Measurements from ENCODE around the gene DDX24. TPM values are rescaled to one million over a fixed set of nuclear protein-coding genes. Genes with fewer than 3 reads are reported as not detected.

Gene DDX24
- polyA plus RNA-seq, 4 donors = 154 to 169 (median 159) TPM

DNA sequence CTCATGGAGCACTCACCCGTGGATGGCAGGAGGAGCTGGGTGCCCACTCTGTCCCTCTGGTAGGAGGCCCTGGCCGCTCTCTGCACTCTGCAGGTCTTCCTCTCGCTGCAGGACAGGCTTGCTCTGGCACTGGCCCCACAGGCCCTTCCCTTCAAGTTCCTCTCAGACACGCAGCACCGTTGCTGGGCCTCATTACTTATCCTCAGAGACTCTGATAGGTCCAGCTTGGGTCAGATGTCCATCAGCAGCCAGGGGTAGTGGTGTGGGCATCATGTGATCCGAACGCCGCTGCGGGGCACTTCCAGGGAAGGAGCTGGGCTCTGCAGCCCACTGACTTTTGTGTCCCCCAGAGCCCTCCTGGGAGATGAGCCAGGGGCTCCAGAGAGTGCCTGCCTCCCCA, 43.0 kb downstream of the DDX24 start:
- DNase-seq (ENCODE audit: low read depth in 4 of 4, low spot score in 3 of 4) = no peak

DNA sequence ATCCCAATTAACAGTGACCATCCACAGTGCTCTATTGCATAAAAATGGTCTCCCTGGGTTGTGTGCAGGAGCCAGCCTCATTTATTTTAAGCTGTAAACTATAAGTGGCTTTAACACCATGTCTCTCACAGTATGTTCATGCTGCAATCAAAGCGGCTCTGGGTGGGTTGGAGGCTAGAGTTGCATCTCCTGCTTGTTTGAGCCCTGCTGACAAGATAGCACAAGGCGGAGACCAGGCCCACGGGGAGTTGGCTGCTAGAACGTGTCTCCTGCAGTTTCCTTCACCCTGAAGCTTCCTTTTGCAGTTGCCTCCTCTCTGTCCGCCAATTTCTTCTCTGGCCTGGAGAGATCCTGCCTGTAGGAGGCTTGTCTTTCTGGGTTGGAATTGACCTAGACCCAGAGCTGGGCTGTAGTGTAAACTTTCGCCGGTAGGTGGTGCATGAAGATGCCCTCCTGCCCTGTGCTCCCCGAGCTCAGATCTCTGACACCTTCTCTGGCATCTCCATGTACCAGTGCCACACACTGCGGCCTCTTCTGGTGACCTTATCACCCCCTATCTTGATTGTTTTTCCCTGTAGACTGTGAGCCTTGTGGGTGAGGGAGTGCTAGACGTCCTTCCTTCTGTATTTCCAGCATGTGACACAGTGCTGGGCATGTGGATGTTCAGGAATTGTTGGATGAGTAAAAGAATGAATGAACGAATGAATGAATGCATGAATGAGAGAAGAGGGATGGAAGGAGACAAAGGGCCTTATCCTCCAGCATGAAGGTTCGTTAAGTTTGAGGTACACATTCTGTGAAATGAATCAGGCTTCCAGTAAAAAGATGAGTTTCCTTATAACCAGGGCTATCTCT, 44.5 kb downstream of the DDX24 start:
- DNase-seq (ENCODE audit: low read depth in 4 of 4, low spot score in 3 of 4) = peak in 3 of 4 donors; percentile 22 to 47 (median 38)

DNA sequence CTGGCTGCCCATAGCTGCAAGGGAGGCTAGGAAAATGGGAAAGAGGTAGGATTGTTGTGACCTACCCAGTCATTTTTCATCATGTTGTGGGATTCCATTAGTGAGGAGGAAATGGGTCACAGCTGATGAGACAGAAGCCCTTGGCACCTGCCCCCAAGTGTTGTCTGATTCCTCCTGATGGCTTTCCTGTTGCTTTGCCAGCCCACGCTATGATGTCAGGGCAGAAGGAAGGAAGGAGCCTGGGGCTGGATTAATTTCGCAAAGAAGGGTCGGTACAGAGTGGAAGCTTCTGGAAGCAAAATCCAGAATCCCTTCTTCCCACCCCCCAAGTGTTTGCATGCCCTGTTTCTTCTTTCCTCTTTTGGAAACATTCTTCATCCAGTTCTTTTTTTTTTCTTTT, 46.1 kb downstream of the DDX24 start:
- DNase-seq (ENCODE audit: low read depth in 4 of 4, low spot score in 3 of 4) = no peak

DNA sequence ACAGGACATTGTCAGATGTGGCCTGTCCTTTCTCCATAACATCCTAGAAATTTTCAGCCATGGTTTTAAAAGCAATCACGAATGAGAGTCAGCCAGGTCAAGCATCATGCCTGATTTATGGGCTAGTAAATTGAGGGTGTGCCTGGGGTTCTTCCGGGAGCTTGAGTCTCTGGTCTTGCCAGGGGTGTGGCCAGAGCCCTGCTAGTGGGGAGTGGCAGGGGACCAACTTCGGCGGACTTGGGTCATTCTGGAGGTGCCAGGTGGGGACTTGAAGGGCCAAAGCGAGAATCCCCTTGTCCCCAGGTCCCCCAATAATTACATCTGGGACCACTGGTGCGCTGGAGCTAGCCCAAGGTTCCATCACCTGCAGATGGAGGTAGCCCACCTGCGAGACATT, 49.1 kb downstream of the DDX24 start:
- DNase-seq (ENCODE audit: low read depth in 4 of 4, low spot score in 3 of 4) = no peak

DNA sequence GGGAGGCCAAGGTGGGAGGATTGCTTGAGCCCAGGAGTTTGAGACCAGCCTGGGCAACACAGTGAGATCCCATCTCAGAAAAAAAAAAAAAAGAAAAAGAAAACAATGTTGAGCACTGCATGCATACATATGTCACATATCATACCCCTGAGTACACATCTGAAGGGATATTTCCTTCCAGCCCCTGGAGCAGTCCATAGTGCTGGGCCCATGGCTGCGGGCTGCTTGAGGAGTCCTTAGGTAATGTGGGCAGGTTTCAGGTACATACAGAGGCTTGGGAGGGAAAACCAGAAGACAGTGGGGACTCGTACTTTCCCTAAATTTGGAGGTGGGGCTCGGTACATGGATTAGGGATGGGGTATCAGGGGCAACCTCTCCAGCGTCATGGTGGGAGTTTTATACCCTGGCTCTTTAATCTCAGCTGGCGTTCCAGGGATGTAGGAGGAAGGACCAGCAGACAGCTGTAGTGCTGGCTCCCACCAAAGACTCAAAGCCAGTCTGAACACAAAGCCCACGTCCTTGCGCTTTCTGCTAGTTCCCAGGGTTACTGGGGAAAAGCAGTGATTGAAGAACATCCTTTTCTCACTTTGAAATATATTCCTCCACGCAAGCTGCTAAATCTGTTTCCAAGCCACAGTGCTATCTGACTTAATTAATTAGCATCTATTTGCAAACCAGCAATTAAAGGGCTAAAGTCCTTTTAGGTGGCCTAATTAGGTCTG, 49.7 kb downstream of the DDX24 start:
- no peak for DNase-seq (ENCODE audit: low read depth in 4 of 4, low spot score in 3 of 4)

DNA sequence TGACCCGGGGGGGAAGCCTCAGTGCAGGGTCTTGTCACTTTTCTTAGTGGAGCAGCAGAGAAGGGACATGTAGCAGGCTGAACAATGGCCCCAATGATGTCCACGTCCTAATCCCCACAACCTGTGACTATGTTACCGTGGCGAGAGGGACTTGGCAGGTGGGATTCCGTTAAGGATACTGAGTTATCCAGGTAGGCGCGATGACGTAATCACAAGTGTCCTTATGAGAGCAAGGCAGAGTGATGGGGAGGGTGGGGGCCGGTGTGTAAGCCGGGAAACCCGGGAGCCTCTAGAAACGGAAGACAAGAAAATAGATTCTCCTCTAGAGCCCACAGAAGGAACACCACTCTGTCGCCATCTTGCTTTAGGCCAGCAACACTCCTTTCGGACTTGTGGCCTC, 50.4 kb downstream of the DDX24 start:
- no peak for DNase-seq (ENCODE audit: low read depth in 4 of 4, low spot score in 3 of 4)

DNA sequence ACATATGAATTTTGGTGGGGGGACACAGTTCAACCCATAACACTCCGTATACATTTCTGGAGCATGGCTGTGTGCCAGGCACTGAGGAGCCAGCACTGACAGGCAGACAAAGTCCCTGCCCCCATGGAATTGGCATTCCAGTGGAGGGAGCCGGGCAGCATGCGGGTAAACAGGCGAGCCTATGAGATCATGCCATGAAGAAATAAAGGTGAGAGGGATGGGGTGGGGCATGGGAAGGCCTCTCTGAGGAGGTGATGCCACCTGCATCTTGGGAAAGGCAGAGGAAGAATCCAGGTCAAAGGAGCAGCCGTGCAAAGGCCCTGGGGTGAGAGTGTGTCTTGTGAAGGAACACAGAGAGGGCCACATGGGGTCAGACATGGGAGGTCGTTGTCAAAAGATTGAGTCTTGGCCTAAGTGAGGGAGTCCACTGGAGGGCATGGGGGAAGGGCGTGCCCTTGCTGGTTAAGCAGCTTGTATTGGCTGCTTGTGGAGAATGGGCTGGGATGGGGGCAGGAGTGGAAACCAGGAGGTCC, 51.3 kb downstream of the DDX24 start:
- no peak for DNase-seq (ENCODE audit: low read depth in 4 of 4, low spot score in 3 of 4)

DNA sequence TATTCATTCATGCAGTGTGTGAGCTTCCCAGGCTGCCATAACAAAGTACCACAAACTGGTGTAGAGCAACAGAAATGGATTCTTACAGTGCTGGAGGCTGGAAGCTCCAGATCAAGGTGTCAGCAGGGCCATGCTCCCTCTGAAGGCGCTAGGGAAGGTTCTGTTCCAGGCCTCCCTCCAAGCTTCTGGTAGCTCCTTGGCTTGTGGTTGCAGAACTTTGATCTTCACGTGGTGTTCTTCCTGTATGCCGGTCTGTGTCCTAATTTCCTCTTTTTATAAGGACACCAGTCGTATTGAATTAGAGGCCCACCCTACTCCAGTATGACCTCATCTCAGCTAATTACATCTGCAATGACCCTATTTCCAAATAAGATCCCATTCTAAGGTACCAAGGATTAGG, 51.7 kb downstream of the DDX24 start:
- DNase-seq (ENCODE audit: low read depth in 4 of 4, low spot score in 3 of 4) = no peak

DNA sequence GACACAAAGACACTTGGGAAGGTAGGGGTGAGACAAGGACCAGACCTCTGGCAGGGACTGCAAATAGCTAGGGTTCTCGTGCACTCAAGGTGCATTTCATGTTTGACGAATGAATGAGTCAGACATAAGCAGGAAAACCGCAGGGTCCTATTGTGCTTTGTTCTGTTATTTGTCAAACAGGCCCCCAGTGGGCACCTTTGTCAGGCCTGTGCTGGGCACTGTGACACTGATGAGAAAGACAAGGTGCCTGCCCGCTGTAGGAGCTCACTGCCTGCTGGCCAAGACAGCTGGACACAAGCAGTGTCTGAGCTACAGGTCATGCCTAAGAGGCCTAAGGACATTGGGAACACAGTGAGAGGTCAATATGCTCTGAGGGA, 52.6 kb downstream of the DDX24 start:
- DNase-seq (ENCODE audit: low read depth in 4 of 4, low spot score in 3 of 4) = no peak

DNA sequence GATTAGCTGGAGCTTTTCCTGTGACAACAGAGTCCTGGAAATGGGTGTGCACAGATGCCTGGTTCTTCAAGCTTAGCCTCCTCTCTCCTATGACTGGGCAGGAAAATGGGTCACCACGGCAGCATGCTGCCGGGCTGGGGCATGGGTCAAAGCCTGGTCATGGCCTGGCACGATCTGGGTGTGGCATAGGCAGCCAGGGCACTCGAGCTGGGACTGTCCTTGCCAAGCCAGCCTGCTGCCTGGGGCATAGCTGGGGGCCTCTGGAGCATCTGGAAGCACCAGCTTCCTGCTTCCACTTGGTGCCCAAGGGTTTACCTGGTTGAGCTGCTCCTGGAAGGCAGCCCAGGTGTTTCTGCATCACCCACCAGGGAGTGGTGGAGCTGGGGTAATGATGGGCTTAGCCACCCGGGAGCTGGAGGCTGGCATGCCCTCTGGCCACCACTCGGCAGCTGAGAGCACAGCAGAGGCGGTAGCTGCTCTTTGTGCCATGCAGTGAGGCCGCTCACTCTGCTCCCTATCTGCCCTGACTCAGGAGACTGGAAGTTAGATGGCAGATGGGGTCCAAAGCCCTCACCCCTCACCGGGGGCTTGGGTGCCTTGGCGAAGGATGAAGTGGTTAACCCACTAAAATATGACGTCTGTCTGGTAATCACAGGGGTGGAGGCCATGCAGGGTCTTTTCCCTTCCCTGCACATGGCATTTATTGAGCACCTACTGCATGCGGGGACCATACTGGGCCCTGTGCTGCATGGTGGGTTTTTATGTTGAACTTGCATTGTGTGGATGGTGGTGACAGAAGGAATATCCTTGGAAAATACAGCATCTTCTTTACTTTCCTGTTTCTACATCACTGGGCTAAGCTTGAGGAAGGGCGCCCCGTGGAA, 53.2 kb downstream of the DDX24 start:
- no peak for DNase-seq (ENCODE audit: low read depth in 4 of 4, low spot score in 3 of 4)

DNA sequence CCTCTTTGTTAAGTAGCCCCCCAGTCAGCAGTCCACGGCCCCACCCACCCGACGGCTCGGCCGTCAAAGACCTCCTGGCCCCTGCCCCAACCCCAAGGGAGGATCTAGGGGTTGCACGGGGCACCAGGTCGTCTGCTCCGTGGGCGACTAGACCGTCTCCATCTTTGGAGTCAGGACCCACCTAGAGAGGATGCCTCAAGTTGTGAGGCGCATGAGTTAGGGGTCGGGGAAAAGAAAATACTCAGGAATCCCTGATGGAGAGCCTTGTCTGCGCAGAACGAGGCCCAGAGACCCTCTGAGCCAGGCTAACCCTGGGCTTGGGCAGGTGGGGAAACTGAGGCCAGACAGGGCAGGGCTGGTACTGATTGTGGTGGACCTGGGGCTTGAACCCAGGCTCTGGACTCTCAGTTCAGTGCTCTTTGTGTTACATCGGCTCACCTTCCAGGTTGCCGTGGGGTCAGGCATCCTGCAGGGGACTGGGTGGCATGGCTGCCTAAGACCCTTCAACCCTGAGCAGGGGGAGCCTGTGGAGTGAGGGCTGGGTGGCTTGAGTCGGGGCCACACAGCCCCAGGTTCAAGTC, 54.0 kb downstream of the DDX24 start:
- no peak for DNase-seq (ENCODE audit: low read depth in 4 of 4, low spot score in 3 of 4)

DNA sequence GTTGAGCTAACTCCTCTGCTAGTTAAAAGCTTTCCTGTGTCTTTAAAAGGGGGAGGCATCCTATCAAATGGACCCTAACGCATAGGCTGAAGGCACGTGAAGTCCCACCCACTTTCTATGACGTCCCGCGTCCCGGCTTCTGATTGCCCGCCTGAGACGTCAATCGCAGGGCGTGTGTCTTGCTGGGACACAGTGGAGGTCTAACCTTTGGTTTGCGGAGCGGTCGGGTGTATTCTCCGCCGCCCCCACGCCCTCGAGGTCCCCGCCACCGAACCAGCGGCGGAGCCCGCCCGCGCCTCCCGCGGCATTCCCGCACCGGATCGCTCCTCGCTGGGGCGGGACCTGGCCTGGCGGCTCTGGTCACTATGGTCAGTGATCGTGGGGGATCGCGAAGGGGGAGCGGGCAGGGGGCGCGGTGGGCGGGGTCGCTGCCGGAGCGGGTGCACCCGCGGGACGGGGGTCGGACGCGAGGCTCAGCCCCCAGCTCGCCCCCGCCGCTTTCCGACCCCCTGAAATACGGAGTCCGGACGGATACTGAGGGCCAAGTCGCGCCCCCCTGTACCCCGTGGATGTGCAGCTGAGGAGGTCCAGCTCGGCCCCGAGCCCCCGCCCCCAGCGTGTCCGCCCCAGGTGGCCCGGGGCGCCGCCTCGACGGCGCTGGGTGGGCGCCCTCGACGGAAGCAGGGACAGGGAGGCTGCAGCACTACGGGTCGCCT, 54.7 kb downstream of the DDX24 start, which contains the start of gene OTUB2:
OTUB2 (plus strand) TSS at position 168 of the 716 bp plus-strand sequence; CDS start at position 366, 198 bp downstream.
- peak; percentile 96 to 99 (median 98) for DNase-seq (ENCODE audit: low read depth in 4 of 4, low spot score in 3 of 4)

DNA sequence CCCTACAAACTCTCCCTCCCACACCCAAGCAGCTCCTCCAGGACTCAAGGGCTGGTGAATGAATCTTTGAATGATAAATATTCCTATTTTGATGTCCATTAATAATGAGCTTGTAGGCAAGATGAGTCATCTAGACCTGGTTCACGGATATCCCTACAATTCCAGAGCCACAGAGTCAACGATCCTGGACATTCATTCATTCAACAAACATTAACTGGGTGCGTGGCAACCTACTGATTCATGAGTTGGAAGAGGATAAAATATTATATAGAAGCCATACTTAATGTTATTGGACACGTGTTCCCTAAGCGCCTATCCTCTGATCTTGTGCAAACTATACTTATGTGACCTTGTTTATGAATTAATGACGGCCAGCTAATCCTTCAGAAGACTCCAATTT, 55.3 kb downstream of the DDX24 start:
- DNase-seq (ENCODE audit: low read depth in 4 of 4, low spot score in 3 of 4) = no peak

DNA sequence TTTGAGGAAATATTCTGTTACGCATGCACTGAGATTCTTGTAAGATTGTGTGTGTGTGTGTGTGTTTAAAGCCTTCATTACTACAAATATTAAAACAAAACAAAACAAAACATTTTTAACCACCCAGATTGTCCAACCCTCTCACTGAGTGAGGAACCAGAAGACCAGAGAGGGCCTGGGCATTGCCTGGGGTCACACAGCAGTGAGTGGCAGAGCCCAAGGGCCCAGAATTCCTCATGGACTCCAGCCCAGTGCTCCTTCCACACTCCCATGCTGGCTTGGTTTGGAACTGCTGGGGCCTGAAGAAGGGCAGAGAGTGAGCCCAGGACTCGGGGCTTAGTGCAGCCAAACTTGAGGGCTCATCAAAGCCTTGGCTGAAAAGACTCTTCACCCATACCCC, 56.5 kb downstream of the DDX24 start:
- no peak for DNase-seq (ENCODE audit: low read depth in 4 of 4, low spot score in 3 of 4)

DNA sequence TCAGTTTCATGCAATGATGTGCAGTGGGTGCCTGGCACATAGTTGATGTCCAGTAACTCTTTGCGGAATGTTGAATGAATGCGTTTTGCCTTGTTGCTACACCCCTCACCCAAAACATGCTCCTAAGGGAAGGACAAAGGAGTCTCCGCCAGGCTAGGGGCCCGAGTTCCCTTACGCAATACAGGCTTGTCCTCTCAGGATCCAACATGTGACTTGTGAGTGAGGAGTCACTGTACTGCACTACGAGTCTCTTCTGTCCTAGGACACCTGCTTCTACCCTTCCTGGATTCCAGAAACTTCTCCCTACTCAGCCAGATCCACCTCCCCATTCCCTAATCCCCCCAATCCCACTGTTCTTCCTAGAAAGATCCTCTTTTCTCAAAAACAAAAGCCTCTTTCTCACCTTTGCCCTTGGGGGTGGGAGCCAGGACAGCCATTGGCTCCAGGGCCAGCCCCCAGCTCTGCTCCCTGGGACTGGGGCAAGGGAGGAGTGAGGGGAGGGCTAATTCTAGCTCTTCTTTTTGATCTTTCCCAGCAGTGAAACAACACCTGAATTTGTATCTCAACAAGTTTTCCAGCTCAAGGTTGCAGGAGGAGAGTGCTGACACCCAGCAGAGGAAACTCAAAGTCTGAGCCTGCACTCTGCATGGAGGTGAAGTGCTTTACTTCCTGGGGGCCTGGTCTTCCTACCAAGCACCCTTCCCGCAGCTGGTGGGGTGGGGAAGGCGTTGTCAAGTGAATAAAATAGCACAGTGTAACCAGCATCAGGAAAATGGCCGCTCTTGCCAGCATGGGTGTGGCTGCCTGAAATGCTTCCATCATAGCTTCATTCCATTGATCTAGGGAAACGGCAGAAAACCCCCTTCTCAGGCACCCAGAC, 58.2 kb downstream of the DDX24 start:
- DNase-seq (ENCODE audit: low read depth in 4 of 4, low spot score in 3 of 4) = no peak

DNA sequence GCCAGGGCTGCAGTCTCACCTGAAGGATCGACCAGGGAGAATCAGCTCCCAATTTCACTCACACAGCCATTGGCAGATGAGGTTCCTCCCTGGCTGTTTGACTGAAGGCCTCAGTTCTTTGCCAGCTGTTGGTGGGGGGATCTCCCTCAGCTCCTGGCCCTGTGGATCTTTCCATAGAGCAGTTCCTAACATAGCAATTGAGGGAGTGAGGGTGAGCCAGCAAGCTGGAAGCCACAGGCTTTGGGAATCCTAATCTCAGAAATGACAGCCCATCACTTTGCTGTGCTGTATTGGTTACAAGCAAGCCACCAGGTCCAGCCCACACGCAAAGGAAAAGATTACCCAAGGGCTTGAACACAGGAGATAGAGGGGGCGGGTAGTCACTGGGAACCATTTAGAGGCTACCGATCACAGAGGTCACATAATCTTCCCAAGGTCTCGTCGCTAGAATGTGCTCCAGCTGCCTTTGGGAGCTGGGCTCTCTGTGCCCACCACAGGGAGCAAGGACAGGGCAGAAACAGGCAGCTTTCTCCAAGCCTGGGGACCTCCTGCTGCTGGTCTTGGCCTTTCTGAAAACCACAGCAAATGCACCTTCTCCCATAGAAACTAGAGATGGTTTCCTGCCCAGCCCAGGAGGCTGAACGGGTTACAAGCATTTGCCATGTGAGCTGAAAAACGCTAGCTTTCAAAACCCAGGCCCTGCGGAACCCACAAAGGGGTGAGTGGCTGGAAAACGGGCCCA, 59.4 kb downstream of the DDX24 start:
- no peak for DNase-seq (ENCODE audit: low read depth in 4 of 4, low spot score in 3 of 4)

DNA sequence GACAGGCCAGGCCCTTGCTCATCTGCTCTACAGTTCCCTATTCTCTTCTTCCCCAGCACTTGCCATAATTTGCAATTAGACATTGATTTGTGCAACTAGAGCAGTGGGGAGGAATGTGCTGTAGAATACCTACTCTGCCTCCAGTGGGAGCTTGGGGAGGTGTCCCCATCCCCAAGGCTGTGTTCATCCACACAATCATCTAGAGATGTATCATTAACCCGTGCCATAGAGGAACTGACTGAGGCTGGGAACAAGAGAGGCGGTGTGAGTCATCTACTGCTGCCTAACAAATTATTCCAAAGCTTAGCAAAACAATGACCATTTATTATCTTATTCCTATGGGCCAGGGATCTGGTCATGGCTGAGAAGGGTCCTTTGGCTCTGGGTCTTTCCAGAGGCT, 60.0 kb downstream of the DDX24 start:
- DNase-seq (ENCODE audit: low read depth in 4 of 4, low spot score in 3 of 4) = no peak

DNA sequence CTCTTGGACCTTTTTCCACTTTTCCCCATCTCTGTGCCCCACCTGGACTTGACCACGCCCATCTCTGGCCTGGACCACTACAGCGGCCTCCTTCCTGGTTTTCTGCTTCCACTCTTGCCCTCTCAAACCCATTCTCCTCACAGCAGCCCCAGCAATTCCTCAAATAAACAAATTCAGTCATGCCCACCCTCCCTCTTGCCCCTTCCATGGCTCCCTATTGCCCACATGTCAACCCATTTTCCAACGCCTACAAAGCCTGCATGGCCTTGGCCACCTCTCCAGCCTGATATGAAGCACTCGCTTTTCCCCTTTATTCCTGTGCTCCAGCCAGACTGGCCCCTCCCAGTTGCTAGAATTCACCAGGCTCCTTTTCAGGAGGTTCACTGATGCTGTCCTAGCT, 60.7 kb downstream of the DDX24 start:
- no peak for DNase-seq (ENCODE audit: low read depth in 4 of 4, low spot score in 3 of 4)

Measured in right renal pelvis (tissue), 4 donors.